Measurements from ENCODE around the gene SLC6A11. TPM values are rescaled to one million over a fixed set of nuclear protein-coding genes. Genes with fewer than 3 reads are reported as not detected.
A peak's percentile ranks its signal among the peaks of the same experiment; 100 is the strongest.

Gene SLC6A11
- total RNA-seq, 1 experiment from 2014 or later = not detected

GRCh38 chr3:10950476-10951294 lies 134.7 kb downstream of the SLC6A11 start:
- ChIA-PET POLR2A (ENCODE audit: low non-redundant PET) (no interaction called here), CTCF (interaction anchor here (1.3 kb wide), 1 partner anchor 109 kb away, joined by 15 read pairs; no protein-coding TSS in a partner anchor)
- Histone ChIP-seq H3K4me1 (ENCODE audit: insufficient read depth, low read length, poor library complexity, severe bottlenecking) (no peaks in the 10 kb centered on the region), H3K27me3 (replicated peaks; ENCODE audit: insufficient read depth, low read depth, low read length, poor library complexity) (no peaks in the 10 kb centered on the region), H3K27ac (ENCODE audit: low read depth, low read length, poor library complexity, severe bottlenecking) (no peak overlapping the region), H3K9me3 (ENCODE audit: low read depth, low read length, poor library complexity, severe bottlenecking) (no peaks in the 10 kb centered on the region), H3K36me3 (ENCODE audit: insufficient read depth, low read length, poor library complexity, severe bottlenecking) (no peaks in the 10 kb centered on the region), H3K4me3 (ENCODE audit: low read depth, low read length, poor library complexity, severe bottlenecking) (no peak overlapping the region)
- intact Hi-C loops (cut with micrococcal nuclease; ENCODE audit: unreplicated experiment) = loop anchor here (1.0 kb wide), 1 partner anchor 109 kb away; no protein-coding TSS in a partner anchor
- peak; percentile 69 for DNase-seq (ENCODE audit: low spot score)
- BruUV-seq (replicated peaks) = no TSS peak
- TF ChIP-seq EZH2 (IDR thresholded peaks at IDR 0.05; ENCODE audit: borderline replicate concordance, low read depth, low read length, poor library complexity, severe bottlenecking) (no peak), CTCF (conservative IDR thresholded peaks at IDR 0.05; ENCODE audit: low read depth, low read length) (peak; percentile 69)

GRCh38 chr3:10951295-10951926 lies 135.4 kb downstream of the SLC6A11 start:
- no TSS peak for BruUV-seq (replicated peaks)
- no peaks in the 10 kb centered on the region for H3K36me3 ChIP-seq (ENCODE audit: insufficient read depth, low read length, poor library complexity, severe bottlenecking)
- H3K4me3 ChIP-seq (ENCODE audit: low read depth, low read length, poor library complexity, severe bottlenecking) = no peak overlapping the region
- ChIA-PET CTCF (interaction anchor here (1.3 kb wide), 1 partner anchor 109 kb away, joined by 15 read pairs; no protein-coding TSS in a partner anchor), POLR2A (ENCODE audit: low non-redundant PET) (no interaction called here)
- H3K9me3 ChIP-seq (ENCODE audit: low read depth, low read length, poor library complexity, severe bottlenecking) = no peaks in the 10 kb centered on the region
- H3K27ac ChIP-seq (ENCODE audit: low read depth, low read length, poor library complexity, severe bottlenecking) = no peak overlapping the region
- H3K4me1 ChIP-seq (ENCODE audit: insufficient read depth, low read length, poor library complexity, severe bottlenecking) = no peaks in the 10 kb centered on the region
- DNase-seq (ENCODE audit: low spot score) = no peak
- intact Hi-C loops (cut with micrococcal nuclease; ENCODE audit: unreplicated experiment) = no loop called here
- TF ChIP-seq EZH2 (IDR thresholded peaks at IDR 0.05; ENCODE audit: borderline replicate concordance, low read depth, low read length, poor library complexity, severe bottlenecking) = no peak
- TF ChIP-seq CTCF (conservative IDR thresholded peaks at IDR 0.05; ENCODE audit: low read depth, low read length) = no peak
- no peaks in the 10 kb centered on the region for H3K27me3 ChIP-seq (replicated peaks; ENCODE audit: insufficient read depth, low read depth, low read length, poor library complexity)

GRCh38 chr3:10952525-10952924 lies 136.5 kb downstream of the SLC6A11 start:
- Histone ChIP-seq H3K4me3 (ENCODE audit: low read depth, low read length, poor library complexity, severe bottlenecking) (no peak overlapping the region), H3K4me1 (ENCODE audit: insufficient read depth, low read length, poor library complexity, severe bottlenecking) (no peaks in the 10 kb centered on the region), H3K9me3 (ENCODE audit: low read depth, low read length, poor library complexity, severe bottlenecking) (no peaks in the 10 kb centered on the region), H3K27me3 (replicated peaks; ENCODE audit: insufficient read depth, low read depth, low read length, poor library complexity) (no peaks in the 10 kb centered on the region), H3K27ac (ENCODE audit: low read depth, low read length, poor library complexity, severe bottlenecking) (no peak overlapping the region), H3K36me3 (ENCODE audit: insufficient read depth, low read length, poor library complexity, severe bottlenecking) (no peaks in the 10 kb centered on the region)
- no peak for TF ChIP-seq CTCF (conservative IDR thresholded peaks at IDR 0.05; ENCODE audit: low read depth, low read length)
- no peak for TF ChIP-seq EZH2 (IDR thresholded peaks at IDR 0.05; ENCODE audit: borderline replicate concordance, low read depth, low read length, poor library complexity, severe bottlenecking)
- ChIA-PET CTCF (no interaction called here), POLR2A (ENCODE audit: low non-redundant PET) (no interaction called here)
- intact Hi-C loops (cut with micrococcal nuclease; ENCODE audit: unreplicated experiment) = no loop called here
- no TSS peak for BruUV-seq (replicated peaks)
- DNase-seq (ENCODE audit: low spot score) = no peak
